Astrocyte of the spinal cord (primary cell): ENCODE results near the gene SUMF2.
"Not testable (repeated sequence)": the region's sequence is repeated elsewhere in the genome, so short reads cannot be mapped to it uniquely, and the experiment has no call there.

Experiments used
- DNase-seq: peaks from one replicate; pipeline ENCODE4 v3.0.0; 2011; ENCODE audit warnings: low read depth, low spot score
- H3K4me3 ChIP-seq: 2 replicates; pipeline ENCODE4 v1.5.1; 2011; ENCODE audit warnings: low read depth, mild to moderate bottlenecking, low read length, moderate library complexity
- CTCF ChIP-seq: IDR thresholded peaks from 2 replicates; pipeline ENCODE4 v1.5.1; 2012; ENCODE audit warnings: low read depth, mild to moderate bottlenecking, low read length, inconsistent platforms
- in situ Hi-C: cut with HindIII; loops from 2 replicates; pipeline ENCODE4 v1.10.0; 2017; ENCODE audit warnings: low sequenced_read_pairs

The SUMF2 gene

GRCh38 chr7:56051339-56052191 is 12.5 kb upstream of the SUMF2 start, which contains the start of the genes CCT6A and PSPH:
TSS of gene CCT6A (plus strand) at chr7:56051765. CDS start at chr7:56051849, 84 bp downstream.
TSS of gene PSPH (minus strand) at chr7:56051444. CDS start at chr7:56021212, 30,232 bp downstream.
- peak within 1 kb of the TSS; percentile 84 for H3K4me3 ChIP-seq
- no peak for TF ChIP-seq CTCF
- peak; percentile 99 for DNase-seq
- in situ Hi-C loops = no loop called here

GRCh38 chr7:56053379-56053778 is 10.7 kb upstream of the SUMF2 start:
- no peak overlapping the region for H3K4me3 ChIP-seq
- no peak for TF ChIP-seq CTCF
- in situ Hi-C loops = no loop called here
- no peak for DNase-seq

GRCh38 chr7:56053993-56054392 is 10.1 kb upstream of the SUMF2 start:
- H3K4me3 ChIP-seq = no peak overlapping the region
- no peak for TF ChIP-seq CTCF
- DNase-seq = no peak
- in situ Hi-C loops = no loop called here

GRCh38 chr7:56062382-56062781 is 1.7 kb upstream of the SUMF2 start:
- H3K4me3 ChIP-seq = no peak overlapping the region
- peak; percentile 60 for DNase-seq
- TF ChIP-seq CTCF = no peak
- in situ Hi-C loops = no loop called here

GRCh38 chr7:56063500-56063881 is 595 bp upstream of the SUMF2 start:
- TF ChIP-seq CTCF = no peak
- H3K4me3 ChIP-seq = no peak overlapping the region
- in situ Hi-C loops = no loop called here
- DNase-seq = no peak

- H3K4me3 ChIP-seq, in situ Hi-C loops, DNase-seq: not testable (repeated sequence)
Observed at GRCh38 chr7:56066376-56066775, 2.3 kb downstream of the SUMF2 start.

GRCh38 chr7:56074371-56074791 is 10.3 kb downstream of the SUMF2 start:
- peak; percentile 81 for DNase-seq
- TF ChIP-seq CTCF = peak; percentile 93

More at GRCh38 chr7:56074371-56074791, 10.3 kb downstream of the SUMF2 start:
- H3K4me3 ChIP-seq = no peak overlapping the region
- in situ Hi-C loops = no loop called here
